Gastroesophageal sphincter (tissue), 3 donors: ENCODE results near the gene NUDT4B.
"Not testable (repeated sequence)": the region's sequence is repeated elsewhere in the genome, so short reads cannot be mapped to it uniquely, and the experiment has no call there.

Experiments used
- POLR2A ChIP-seq, 2 donors: fragments of 450-650 bp; IDR thresholded peaks; one replicate each; pipeline ENCODE4 v1.6.1; 2017; ENCODE audit warnings: antibody characterized with exemption in 2 of 2, mild to moderate bottlenecking in 2 of 2, moderate library complexity in 1 of 2
- POLR2AphosphoS5 ChIP-seq: sonication (generic); formaldehyde crosslinking; IDR thresholded peaks from one replicate; pipeline ENCODE4 v1.6.1; 2017; ENCODE audit warnings: antibody characterized with exemption
- TF ChIP-seq, protein P1 (sequence below), 4 experiments: fragments of 200-600 bp in 2 of 4; fragments of 450-650 bp in 2 of 4; sonication (generic) in 1 of 4; IDR thresholded peaks; one replicate each; pipeline ENCODE4 v1.5.1; 2017 to 2019; ENCODE audit warnings: antibody characterized with exemption in 4 of 4, mild to moderate bottlenecking in 2 of 4, moderate library complexity in 2 of 4

DNA sequence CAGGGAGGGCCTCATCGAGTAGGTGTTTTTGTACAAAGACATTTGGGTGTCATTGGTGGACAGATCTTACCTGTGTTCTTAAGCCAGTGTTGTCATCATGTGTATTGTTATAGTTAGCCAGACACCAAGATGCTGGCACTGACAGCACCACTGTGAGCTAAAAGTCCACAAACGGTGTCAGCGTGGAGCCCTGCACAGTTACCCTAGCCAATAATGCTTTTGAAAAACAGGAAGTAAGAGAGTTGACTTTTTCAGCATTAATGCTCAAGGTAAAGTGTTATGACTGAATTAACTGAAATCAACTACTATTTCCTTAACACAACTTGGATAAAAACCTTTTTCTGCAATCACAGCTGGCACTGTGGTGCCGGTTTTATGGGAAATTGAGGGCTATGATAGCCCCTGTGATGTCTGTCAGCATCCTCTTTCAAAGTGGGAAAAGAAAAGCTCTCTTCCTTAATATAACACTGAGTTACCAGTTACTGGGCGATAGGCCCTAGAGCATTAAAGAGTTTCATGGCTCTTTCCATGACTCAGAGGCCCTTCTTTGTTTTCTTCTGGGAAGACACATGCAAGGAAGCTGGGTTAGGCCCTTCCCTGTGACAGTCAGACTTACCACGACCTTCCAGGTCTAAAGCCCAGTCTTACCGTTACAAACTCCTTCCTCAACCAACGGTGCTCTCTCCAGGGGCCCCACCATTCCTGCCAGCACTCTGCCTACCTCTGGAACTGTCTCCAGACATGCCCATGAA is 37.6 kb upstream of the NUDT4B start:
- TF ChIP-seq POLR2A (IDR thresholded peaks at IDR 0.05); POLR2AphosphoS5: not testable (repeated sequence)
- TF ChIP-seq, protein P1, sequence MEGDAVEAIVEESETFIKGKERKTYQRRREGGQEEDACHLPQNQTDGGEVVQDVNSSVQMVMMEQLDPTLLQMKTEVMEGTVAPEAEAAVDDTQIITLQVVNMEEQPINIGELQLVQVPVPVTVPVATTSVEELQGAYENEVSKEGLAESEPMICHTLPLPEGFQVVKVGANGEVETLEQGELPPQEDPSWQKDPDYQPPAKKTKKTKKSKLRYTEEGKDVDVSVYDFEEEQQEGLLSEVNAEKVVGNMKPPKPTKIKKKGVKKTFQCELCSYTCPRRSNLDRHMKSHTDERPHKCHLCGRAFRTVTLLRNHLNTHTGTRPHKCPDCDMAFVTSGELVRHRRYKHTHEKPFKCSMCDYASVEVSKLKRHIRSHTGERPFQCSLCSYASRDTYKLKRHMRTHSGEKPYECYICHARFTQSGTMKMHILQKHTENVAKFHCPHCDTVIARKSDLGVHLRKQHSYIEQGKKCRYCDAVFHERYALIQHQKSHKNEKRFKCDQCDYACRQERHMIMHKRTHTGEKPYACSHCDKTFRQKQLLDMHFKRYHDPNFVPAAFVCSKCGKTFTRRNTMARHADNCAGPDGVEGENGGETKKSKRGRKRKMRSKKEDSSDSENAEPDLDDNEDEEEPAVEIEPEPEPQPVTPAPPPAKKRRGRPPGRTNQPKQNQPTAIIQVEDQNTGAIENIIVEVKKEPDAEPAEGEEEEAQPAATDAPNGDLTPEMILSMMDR (IDR thresholded peaks at IDR 0.05): not testable (repeated sequence)
